Hindlimb muscle (tissue), 1 donor: Measurements from ENCODE around the gene ELFN2. TPM values are rescaled to one million over a fixed set of nuclear protein-coding genes. Genes with fewer than 3 reads are reported as not detected.

Source experiments
- DNase-seq: peaks from one replicate; pipeline ENCODE4 v3.0.0-alpha.2; 2013
- polyA plus RNA-seq: library from polyadenylated mRNA; unstranded; fragments of 120-200 nt; gene quantifications from one replicate; pipeline ENCODE4 v1.2.1, GENCODE V29; 2013; ENCODE audit not compliant: insufficient read length

Gene ELFN2
- polyA plus RNA-seq, 1 donor, result 1.1 TPM

DNA sequence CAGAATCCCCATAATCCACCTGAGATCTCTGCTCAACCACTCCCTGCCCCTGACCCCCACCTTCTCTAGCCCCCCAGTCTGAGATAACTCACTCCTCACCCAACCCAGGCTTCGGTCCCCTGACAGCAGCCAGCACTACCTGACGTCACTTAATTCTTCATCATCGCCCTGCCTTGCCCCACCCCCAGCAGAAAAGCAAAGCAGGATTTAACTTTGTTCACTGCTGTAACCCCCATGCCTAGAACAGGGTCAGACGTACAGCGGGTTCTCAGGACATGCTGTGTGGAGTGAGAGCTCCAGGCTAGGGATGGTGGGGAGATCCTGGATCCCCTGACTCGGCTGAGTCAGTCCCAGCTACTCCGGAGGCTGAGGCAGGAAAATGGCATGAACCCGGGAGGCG is 45.8 kb downstream of the ELFN2 start:
- DNase-seq, result no peak

DNA sequence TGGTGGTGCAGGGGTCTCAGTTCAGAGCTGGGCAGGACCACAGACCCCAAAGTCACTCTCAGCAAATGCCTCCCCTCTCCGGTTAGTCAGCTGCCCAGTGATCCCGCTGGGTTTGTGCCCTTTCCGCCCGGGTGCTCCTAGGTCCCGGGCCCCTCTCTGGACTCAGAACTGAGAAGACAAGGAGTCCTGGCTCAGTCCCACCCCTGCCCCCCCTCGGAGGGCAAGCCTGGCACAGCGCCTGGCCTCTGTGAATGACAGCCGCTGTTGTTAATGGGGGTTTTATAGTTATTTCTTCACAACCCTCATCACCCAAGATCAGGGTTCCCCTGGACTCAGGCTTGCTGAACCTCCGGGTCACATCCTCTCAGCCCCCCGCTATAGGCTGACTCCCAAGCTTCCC is 47.6 kb downstream of the ELFN2 start:
- no peak for DNase-seq

DNA sequence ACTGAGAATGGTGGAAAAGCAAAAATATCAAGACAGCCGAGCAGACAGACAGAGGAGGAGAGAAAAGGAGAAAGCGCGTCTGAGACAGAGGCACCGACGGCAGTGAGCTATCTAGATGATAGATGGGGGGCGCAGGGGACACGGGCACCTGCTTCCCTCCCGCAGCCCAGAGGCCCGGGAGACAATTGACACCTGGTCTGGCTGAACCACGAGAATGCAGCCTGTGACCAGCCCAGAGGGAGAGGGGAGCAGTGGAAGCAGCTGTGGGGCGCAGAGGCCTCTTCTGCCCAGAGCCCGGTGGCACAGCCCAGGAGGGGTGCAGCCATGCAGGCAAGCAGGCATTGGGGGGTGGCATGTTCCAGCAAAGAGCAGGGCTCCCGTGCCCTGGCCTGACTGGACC is 48.2 kb downstream of the ELFN2 start:
- DNase-seq, result no peak

DNA sequence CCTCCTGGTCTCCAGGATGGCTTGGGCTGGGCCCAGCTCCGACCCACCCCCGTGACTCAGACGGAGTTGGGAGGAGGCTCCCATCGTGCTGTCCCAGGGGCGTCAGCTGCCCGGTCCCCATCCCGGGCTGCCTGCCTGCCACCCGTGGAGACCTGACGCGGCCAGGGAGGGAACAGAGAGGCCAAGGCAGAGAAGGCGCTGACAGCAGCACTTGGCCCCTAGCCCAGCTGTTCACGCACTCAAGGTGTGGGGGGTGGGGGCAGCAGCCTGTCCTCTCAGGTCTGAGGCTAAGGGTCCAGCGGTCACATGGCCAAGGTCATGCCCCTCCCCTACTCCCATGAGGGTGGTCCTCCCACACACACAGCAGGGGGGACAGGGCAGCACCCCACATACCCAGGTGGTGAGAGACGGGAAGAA is 48.6 kb downstream of the ELFN2 start:
- no peak for DNase-seq

DNA sequence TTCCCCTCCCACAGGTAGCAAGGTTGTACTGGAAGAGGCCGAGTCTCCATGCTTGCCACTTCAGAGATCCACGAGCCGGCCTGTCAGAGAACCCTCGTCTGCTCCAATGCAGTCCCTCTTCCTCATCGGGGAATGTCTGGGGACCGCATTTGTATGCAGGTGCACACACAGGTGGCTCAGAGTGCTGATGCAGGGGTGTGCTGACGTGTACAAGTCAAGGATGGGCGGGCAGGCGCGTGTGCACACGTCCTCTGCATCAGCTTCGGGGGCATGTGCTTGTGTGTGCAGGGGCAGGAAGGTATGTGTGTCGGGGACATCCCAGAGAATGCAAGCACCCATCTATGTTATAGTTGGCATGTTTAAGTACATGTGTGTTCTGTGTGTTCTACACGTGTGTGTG is 49.4 kb downstream of the ELFN2 start:
- DNase-seq, result no peak

DNA sequence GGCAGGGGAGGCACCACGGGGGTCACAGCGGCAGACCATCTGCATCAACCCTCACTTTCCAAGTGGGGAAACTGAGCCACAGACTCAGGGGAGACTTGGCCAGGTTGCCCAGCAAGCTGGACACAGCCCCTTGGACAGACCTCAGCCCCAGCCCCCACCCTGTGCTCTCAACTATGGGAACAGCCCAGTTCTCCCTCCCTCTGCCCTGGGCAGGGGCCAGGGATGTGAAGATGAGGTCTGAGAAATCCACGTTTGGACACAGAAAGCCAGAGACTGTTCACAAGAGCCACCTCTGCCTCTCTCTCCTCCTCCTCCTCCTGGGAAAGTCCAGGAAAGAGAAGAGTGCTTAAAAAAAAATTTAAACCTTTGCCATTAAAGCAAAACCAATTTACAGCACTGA is 50.1 kb downstream of the ELFN2 start:
- DNase-seq, result no peak

DNA sequence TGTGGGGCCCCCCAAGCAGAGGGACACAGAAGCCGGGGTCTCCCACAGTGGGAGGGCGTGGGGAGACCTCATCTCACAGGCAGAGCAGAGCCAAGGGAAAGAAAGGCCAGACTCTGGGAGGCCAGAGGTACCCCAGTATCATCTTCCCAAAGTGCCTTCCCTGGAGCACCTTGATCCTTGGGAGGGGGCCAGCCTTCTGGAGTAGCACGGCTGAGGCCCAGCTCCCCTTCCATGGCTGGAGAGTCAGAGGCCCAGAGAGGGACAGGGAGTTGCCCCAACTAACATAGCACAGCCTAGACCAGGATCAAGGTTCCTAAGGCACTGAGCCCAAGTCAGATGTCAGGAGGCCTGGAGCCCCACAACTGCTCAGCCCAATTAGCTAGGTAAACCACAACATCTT is 50.6 kb downstream of the ELFN2 start:
- no peak for DNase-seq

DNA sequence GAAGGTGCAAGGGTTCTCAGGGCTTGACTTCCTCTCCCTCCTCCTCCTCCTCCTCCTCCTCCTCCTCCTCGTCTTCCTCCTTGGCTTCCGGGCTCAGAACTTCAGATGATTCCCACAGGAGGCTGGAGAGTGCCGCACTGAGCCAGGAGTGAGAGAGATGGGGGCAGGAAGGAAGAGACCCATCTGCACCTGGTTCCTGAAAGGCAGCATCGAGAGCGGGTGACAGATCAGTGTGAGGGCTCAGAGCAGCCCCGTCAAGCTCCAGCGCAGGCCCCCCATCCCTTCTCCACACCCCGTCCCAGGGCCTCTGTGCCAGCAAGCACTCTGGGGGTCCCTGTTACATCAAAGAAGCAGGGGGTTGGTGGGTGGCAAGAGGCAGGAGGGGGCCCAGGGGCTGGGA is 51.5 kb downstream of the ELFN2 start:
- no peak for DNase-seq

DNA sequence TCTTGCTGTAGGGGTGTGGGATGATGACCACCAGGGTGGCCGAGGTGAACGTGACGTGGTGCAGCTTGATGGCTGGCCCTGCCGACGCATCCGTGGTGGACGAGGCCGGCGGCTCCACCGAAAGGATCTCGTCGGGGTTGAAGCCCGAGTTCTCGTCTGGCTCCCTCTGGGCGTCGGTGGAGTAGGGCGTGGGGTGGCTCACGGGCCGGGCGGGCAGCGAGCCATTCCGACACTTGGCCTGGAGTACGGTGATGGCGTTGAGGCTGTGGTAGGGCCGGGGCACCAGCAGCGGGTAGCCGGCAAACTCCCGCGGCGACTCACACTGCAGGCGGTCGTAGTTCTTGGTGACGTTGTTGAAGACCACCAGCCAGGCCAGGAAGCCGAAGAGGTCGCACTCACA is 52.7 kb downstream of the ELFN2 start:
- DNase-seq, result no peak

DNA sequence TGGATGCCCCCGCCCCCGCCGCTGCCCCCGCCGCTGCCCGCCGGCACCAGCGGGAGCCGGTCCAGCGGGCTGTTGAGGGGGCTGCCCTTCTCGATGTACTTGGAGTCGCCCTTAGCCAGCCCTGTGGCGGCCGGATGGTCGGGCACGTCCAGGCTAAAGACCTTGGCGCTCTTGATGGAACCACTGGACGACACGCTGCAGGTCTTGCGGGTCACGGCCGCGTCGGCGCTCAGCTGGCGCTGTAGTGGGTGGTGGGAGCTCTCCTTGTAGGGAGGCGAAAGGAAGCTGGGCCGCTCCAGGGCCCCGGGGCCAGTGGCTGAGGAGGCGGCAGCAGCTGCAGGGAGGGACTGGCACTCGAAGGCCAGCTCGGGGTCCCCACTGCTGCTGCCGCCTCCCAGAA is 53.8 kb downstream of the ELFN2 start:
- no peak for DNase-seq

DNA sequence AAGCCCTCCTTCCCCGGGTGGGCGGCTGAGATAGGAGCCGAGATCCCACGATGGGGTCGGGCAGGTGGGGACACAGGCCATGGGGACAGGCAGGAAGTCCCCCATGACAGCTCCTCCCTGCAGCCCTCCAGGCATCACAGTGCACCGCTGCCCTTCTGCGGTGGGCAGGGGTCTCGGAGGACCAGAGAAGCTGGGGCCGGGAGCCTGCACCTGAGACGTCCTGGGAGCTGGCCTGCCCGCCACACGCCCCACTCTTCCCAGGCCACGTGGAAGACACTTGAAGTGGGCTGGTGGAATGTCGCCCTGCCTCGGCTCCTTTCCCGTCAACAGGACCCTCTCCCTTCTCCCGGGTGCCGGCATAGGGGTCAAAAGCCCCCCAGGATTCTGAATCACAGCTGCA is 55.4 kb downstream of the ELFN2 start:
- DNase-seq, result no peak

DNA sequence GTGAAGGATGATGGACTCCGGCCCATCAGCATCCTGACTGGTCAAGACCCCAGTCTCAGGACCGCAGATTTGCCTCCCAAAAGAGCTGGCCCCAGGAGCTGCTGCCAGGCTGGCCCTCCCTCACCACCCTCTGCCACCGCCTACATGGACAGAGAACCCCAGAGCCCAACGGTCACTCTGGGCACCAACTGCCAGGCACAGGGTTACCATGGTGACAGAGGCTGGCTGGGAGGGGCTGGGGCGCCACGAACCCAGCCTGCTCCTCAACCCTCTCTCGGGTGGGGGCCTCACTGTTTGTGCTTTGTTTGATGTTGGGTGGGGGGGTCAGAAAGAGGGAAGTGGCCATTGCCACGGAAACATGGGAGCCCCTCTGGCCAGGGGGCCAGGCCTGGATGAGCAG is 55.8 kb downstream of the ELFN2 start:
- DNase-seq, result no peak

DNA sequence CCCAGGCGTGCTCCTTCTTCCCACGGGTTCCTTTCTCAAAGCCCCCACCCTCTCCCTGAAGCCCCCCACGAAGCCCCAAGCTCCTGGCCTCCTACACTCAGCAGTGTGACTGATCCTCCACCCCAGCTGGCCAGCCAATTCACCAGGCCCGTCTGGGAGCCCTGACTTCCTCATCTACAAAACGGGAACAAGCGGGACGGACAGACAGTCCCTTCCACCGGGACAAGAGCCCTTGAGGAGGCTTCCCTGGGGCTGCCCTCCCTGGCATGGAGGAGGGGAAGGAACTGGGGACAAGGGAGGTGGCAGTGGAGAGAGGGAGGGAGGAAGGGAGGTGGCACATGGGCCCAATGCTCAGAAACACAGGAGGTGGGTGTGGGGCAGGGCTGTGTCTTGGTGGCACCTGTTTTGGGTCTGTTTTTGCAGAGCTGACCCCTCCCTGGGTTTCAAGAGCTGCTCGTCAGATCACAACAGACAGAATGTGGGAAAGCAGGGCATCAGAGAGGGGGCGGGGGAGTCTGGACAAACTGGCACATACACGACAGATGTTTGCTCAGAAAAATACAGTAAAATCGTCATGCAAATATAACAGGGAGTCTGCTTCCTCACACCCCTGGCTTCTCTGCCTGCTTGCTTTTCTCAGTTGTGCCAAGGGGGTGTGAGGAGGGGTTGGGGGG is 56.8 kb downstream of the ELFN2 start:
- DNase-seq, result no peak

DNA sequence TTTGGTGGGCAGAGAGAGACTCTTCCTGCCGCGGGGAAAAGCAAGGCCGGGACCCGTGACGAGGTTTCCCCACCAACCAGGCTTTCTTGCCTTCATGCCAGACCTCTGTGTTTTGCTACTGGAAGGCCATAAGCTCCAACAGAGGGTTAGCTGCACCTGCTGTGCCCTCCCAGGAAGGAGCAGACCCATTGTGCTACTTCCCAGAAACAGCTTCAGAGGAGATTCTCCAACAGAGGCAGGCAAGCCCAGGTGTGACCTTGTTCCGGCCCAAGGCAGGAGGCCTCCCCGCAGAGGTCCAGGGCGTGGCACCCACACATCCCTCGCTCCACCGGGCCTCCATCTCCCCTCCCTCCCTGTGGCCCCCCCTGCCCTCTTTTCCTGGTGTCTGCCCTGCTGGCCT is 57.8 kb downstream of the ELFN2 start:
- DNase-seq, result no peak

DNA sequence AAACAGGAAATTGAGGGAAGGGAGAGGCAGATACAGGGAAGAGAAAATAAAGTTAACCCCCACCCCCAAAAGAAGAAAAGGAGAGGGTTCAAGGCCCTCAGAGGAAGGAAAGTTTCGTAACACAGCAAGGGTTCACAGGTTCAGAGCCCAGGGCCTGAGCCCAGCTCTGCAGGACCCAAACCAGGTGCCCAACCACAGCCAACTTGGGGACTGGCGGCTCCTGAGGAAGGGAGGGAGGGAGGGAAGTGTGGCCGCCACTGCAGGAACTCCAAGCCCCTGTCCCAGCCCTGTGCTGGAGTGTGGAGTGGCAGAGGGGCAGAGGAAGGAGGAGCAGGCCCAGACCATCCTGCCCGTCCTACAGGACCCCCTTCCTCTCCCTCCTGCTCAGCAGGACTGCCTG is 59.2 kb downstream of the ELFN2 start:
- no peak for DNase-seq

DNA sequence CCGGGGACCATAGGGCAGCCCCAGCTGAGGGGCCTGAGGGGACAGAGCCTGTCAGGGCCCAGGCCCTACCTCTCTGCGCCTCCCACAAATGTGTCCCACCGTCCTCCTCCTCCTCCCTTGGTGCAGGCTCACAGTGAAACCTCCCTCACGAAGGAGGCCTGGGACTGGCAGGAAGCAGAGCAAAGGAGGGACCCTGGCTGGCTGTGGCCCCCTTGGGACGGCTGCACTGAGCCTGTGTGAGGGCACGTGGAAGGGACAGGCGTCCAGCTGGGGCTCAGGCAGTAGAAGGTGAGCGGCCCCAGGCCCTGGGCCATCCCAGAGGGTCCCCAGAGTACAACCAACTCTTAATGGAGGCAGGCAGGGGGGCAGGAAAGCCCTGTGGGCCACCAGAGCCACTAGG is 60.7 kb downstream of the ELFN2 start:
- DNase-seq, result no peak

DNA sequence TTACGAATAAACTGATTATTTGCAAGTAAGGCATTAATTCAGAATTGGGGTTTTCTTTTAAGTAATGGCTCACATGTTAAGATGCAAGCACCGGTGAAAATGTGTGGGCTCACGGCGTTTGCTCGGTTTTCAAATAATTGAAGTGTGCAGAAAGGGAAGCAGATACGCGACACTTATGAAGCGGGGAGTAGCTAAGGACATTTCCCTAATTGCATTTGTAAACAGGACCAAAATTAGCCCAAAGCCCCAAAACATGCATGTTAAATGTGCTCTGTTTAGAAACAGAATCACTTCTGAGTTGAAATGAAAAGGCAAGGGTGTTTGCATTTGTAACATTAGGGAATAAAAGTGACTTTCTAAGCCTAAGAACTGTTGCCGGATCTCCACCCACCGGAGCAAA is 61.3 kb downstream of the ELFN2 start:
- no peak for DNase-seq

DNA sequence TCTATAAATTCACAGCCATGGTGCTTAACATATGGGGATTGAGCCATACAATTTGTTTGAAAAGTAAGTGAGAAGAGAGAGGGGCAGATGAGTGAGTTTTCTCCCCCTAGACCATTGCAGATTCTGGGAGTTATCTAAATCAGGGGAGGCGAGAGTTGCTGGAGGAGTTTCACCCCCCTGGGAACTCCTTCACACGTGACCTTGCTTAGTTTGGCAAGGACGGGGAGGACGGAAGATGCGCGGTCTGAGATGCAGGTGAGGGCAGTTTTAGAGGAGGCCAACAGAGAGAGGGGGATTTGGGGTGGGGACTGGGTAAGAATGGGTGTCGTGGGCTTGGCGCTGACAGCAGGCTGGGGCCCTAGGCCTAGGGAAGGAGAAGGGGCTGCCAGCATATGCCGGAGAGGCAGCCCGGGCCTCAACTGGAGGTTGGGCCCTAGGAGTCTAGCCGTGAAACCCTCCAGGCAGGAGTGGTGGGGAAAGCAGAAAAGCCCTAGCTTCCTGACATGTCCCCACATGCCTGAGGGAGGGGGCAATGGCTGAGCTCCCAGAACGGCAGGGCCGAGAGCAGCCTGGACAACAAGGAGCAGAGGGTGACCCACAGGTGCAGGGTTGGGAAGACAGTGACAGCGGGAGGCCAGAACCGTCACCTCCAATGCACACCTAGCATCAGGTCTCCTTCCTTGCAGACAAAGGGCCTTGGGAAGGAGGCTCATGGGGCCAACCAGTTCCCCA is 63.9 kb downstream of the ELFN2 start:
- DNase-seq, result no peak

DNA sequence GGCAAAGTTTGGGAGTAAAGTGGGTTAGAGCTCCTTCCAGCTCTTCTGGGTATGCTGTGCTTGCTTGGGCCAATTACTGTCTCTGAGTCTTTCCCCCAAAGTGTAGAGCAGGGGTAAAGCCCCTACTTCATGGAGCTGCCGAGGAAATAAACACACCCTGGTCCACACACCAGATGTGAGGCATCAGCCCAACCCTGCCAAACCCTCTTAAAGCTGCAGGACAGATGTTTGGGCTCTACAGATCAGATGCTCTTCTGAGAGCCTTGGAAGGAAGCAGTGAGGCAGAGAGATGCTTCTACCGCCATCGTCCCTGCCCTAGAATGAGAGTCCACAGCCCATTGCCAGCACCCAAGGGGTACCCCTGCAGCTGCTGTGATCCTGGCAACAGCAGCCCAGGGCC is 64.7 kb downstream of the ELFN2 start:
- no peak for DNase-seq

DNA sequence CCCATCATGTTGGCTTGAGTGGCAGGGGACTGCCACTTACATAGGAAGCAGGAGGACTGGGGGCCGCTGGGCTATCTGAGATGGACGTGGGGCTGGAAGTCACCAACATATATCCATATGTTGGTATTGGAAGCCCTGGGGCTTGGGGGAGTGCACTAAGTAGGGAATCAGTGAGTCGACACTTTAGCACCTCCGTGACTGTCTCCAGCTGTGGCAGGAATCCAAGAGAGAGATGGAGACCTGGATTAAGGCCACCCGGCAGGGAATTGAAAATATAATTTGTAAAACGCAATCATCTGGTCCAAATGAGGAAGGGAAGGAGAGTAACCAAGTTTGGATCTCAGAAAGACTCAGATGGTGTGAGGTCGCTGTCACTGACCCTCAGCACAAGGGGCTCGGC is 68.4 kb downstream of the ELFN2 start:
- no peak for DNase-seq

DNA sequence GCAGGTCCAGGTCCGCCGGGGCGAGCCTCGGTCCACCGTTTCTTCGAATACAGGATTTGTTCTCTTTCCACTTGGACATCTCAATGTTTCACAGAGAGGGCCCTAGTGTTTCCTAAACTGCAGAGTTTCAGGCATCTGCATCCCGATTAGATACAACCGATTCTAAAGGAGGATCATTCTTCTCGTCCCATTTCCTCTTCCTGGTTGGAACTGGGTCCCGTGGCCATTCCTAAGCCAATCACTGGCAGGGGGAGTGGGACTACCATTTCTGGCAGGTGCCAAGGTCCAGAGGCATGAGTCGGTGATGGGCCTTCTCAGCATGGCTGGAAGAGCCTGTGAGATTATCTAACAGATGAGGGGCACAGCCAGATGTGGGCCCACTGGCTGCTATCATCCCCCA is 68.9 kb downstream of the ELFN2 start:
- no peak for DNase-seq

DNA sequence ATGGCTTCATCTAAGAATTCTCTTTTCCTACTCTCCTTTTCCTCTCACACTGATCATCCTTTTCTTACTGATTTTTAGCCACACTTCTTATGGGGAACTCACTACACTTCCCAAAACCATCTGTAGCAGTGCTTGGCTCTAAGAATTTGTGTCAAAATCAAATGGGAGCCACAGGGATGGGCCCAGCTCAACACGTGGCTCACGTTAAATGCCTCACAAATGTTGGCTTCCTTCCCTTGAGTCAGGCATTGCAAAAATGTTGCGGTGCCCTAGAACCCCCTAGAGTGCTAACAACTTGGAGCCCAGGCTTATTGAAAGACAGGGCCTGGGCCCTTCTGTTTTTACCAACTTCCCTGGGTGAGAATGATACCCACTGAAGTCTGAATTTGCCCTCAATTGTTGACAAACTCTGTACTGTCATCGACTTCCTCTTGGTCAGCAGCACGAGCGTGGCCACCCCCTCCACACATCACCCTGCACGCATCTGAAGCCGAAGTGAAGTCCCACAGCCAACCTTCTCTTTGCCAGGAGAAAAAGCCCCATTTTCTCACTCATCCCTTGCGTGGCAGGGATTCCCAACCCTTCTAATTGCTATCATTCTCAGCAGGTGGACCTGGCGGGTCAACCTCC is 69.7 kb downstream of the ELFN2 start:
- no peak for DNase-seq

DNA sequence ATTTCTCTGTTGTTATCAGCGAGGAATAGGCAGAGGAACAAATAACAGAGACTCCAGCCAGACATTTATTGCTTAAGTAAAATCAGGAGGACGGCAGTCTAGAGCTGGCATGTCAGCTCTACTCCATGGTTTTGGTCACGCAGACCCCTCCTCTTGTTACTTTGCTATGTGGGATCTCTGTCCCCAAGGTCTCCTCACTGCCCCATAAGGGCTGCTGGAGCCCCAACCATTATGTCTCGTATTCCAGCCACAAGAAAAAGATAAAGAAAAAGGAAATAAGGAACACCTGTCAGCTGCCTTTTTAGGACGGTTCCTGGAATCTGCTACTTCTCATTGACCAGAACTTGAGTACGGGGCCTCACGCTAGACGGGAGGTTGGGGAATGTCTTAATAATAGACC is 70.4 kb downstream of the ELFN2 start:
- no peak for DNase-seq

DNA sequence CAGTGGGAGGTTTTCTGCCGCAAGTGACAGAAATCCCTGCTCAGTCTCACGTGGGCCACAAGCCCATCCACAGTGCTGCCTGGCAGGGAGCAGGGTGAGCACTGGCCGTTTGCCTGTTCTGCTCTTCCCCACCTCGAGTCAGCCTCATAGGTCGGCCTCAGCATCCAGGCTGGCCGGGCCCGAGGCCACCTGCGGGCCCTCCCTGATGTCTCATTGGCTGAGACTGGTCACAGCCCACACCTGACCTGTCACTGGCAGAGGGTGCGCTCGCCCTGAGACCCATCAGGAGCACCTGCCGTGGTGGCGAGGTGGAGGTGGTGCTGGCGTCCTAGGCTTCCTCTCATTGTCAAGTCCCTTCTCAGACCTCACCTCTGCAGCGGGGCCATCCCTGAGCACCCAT is 72.1 kb downstream of the ELFN2 start:
- DNase-seq, result no peak
